Occipital lobe (tissue), 2 donors: ENCODE data around the gene TRAPPC12. TPM values are rescaled to one million over a fixed set of nuclear protein-coding genes. Genes with fewer than 3 reads are reported as not detected.
"Not testable (repeated sequence)": the region's sequence is repeated elsewhere in the genome, so short reads cannot be mapped to it uniquely, and the experiment has no call there.

Experiments used
- DNase-seq: peaks from one replicate; lab custom pipeline; 2025; lab: John Stamatoyannopoulos, UW
- total RNA-seq: library from RNA; depleted of rRNA; stranded (reverse); fragments of >200 nt; gene quantifications from one replicate; pipeline ENCODE4 v1.2.3, GENCODE V29; 2014

The TRAPPC12 gene
- total RNA-seq = 61.8 TPM

- DNase-seq = peak; percentile 86
These were observed at the start of gene TRAPPC12 for GRCh38 chr2:3379647-3380534. Gene TRAPPC12 (plus strand): TSS chr2:3379694. CDS start chr2:3387624, 7,930 bp downstream.

GRCh38 chr2:3332133-3332532 is 47.4 kb upstream of the TRAPPC12 start:
- DNase-seq = no peak

GRCh38 chr2:3334392-3335345 is 44.8 kb upstream of the TRAPPC12 start:
- no peak for DNase-seq

- no peak for DNase-seq
These were observed 42.6 kb upstream of the TRAPPC12 start for GRCh38 chr2:3336844-3337243.

- no peak for DNase-seq
These were observed 41.2 kb upstream of the TRAPPC12 start for GRCh38 chr2:3338340-3338739.

- DNase-seq = no peak
These were observed 39.4 kb upstream of the TRAPPC12 start for GRCh38 chr2:3340144-3340543.

GRCh38 chr2:3341336-3341735 is 38.2 kb upstream of the TRAPPC12 start:
- DNase-seq = no peak

- DNase-seq = no peak
These were observed 37.2 kb upstream of the TRAPPC12 start for GRCh38 chr2:3342324-3342723.

GRCh38 chr2:3343012-3343411 is 36.5 kb upstream of the TRAPPC12 start:
- DNase-seq = no peak

- DNase-seq = peak; percentile 49
These were observed 34.6 kb upstream of the TRAPPC12 start for GRCh38 chr2:3344897-3345296.

GRCh38 chr2:3345621-3346020 is 33.9 kb upstream of the TRAPPC12 start:
- no peak for DNase-seq

- DNase-seq = peak; percentile 59
These were observed 30.7 kb upstream of the TRAPPC12 start for GRCh38 chr2:3348767-3349166.

GRCh38 chr2:3349211-3349693 is 30.2 kb upstream of the TRAPPC12 start:
- DNase-seq = peak; percentile 80

GRCh38 chr2:3354986-3355385 is 24.5 kb upstream of the TRAPPC12 start:
- no peak for DNase-seq

GRCh38 chr2:3355951-3356569 is 23.4 kb upstream of the TRAPPC12 start:
- no peak for DNase-seq

GRCh38 chr2:3356799-3357198 is 22.7 kb upstream of the TRAPPC12 start:
- no peak for DNase-seq

GRCh38 chr2:3357446-3357845 is 22.0 kb upstream of the TRAPPC12 start:
- not testable (repeated sequence) for DNase-seq

GRCh38 chr2:3357926-3358325 is 21.6 kb upstream of the TRAPPC12 start:
- no peak for DNase-seq

GRCh38 chr2:3361518-3362389 is 17.7 kb upstream of the TRAPPC12 start:
- no peak for DNase-seq

GRCh38 chr2:3365219-3365618 is 14.3 kb upstream of the TRAPPC12 start:
- no peak for DNase-seq
